Stimulated activated CD8-positive, alpha-beta memory T cell treated with anti-CD3 and anti-CD28 coated beads, Interleukin-7, amount 100 ng/mL, for 48 hours (primary cell): ENCODE data around the gene DSCAM.

Source experiments
- DNase-seq, 2 donors: peaks; one replicate each; pipeline ENCODE4 v3.0.0-alpha.2; 2020; ENCODE audit warnings: low read depth in 1 of 2; ENCODE audit errors: extremely low read depth in 1 of 2

DSCAM gene

DNA sequence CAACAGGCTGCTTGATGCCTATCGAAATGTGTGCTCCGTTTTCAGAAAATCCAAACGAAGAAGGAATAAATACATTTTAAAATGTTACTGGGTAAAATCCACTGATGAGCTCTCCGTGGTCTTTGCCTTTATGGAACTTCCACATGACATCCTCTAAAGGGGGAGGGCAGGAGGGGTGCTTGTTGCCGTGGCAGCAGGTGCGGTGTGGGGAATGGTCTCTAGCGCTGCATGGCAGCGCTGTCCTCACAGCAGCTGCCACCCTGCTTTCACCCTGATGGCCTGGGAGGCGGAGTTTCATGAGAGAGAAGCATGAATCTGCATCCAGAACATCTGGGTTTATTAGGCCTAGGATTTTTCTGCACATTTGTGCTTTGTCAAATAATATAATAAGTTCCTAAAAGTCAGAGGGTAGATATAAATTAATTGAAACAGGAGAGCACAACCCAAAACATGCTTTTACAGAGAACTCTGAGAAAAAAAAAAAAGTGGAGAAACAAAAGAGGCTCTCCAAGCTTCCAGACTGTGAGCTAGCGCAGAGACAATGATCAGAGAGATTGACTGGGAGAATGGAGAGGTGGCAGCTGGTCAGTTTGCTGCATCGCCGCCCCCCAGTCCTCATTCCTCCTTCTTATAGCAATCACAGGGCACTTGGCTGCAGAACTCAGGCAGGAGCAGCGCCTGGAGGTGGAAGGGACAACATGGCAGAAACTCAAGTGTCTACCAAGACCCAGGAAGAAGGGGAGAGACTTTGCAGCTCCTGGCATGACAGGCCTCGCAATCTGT, 228.6 kb downstream of the DSCAM start:
- no peak for DNase-seq

DNA sequence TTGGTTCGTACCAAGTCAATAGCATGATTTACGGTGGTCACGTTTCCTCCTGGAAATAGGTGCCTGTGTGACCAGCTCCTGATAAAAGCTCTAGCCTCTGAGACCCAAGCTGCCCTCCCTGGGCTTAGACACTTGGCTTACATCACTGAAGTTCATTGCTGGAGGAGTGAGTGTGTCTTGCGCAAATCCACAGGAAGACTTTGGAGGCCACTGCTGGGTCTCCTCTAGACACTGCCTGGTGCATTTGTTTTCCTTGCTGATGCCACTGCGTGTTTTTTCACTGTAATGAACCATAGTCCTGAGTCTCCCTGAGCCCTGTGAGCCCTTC, 230.6 kb downstream of the DSCAM start:
- DNase-seq = no peak

DNA sequence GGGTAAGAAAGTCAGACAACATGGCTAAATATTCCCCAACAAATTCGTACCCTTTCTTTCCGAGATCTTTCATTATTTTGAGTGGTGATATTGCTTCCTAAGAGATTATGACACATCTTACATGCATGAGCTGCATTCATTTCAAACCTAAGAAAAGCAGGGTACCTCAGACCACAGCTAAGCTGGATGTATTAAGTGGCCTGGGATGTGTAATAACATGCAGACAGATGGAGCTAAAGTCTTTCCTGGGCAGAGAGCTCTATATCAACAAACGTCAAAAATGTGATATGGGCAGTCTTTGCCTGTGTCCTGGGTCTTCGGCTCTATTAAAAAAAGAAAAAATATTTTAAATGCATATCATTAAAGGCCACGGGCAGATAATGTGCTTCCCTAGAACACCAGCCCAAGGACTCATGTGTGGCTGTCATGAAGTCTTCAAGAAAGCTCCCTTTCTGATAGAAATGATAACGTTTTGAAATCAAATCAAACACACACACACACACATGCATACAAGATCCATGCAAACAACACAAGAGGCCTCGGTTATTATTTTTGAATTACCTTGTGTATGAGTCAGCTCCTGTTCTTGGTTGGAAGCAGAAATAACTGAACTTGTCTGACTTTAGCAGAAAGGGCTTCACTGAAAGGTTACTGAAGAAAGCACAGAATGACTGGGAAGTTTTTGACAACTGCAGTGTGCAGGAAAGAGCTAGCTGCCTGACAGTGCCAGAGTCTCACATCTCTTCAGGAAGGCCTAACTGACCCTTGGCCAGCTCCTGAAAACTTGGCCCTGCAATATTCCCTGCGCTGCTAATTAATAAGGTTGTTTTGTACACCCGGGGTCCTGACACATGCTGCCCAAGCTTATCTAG, 231.2 kb downstream of the DSCAM start:
- DNase-seq = no peak

DNA sequence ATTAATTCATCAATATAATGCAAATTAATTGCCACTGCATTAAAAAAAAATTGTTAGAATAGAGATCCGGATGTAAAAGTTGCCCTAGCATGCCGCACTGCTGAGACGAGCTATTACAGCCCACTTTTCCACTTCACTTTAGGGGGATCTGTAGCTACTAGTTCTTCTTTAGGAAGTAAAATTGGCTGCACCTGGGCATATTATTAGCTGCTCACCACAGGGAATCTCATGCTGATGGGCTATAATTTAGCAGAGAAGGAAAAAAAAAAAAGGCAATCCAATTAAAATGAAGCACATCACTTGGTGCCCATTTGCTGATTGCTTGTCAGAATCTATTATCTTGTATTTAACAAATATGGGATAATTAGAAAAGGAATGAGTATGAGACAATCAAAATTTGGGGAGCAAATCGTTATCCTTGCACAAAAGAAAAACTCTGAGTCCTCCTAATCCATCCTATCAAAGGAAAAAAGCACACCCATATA, 233.4 kb downstream of the DSCAM start:
- DNase-seq = no peak

DNA sequence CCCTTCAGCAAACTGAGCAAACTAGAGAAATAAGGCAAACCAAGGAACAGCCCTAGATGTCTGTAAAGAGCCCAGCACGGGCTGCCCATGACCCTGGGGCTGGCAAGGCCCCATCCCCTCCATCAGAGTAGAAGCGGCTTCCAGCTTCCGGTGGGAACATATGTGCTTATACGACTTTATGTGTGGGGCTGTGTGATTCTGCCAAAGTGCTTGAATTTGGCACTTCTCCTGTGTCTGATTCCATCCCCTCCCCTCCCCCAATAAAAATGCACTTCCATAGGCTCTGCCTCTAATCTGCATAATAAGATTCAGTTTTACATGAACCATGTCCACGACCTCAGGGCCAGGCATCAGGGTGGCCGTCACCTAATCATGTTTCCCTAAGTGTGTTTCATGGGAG, 236.6 kb downstream of the DSCAM start:
- DNase-seq = no peak

DNA sequence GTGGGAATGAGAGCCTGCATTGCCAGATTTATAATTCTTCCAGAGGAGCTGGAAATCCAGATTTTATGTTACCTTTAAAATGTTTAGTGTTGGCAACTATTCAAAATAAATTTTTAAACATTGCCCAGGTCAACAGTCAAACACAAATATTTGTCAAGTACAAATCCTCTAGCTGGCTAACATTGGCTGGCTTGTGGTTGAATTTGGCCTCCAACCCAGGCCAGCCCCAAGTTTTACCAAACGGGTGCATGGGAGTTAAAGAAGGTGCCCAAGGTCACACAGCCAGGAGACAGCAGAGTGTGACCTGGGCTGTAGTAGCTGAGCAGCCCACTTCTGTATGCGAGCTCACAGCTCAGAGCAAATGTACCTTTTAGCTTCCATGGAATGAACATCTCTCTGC, 240.6 kb downstream of the DSCAM start:
- DNase-seq = no peak

DNA sequence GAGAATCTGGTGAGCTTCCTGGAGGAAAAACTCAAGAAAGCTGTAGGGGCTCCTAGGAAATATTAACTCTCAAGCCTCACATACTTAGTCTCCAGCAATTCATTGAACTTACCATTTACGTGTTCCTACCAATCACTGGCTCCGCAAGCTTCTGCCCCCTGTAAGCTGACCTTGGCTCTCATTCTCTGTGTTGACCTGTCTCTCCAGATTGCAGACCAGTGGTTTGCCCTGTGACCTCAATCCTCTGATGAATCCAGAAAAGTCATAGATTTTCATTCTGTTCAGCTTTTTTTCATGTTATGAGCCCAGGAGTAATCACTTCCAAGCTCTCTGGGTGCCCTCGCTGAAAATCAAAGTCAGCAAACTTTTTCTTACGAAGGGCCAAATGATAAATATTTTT, 241.9 kb downstream of the DSCAM start:
- no peak for DNase-seq

DNA sequence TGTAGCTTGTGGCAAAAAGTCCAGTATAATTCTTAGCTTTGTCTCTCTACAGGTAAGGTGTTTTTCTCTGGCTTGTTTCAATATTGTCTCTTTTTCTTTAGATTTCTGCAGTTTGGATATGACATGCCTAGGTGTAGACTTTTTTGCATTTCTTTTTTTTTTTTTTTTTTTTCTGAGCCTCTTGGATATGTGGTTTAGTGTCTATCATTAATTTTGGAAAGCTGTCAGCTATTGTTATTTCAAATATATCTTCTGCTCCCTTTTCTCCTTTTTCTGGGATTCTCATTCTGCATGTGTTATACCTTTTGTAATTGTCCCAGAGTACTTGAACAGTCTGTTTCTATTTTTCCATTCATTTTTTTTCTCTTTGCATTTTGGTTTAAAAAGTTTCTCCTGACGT, 243.2 kb downstream of the DSCAM start:
- DNase-seq = no peak

DNA sequence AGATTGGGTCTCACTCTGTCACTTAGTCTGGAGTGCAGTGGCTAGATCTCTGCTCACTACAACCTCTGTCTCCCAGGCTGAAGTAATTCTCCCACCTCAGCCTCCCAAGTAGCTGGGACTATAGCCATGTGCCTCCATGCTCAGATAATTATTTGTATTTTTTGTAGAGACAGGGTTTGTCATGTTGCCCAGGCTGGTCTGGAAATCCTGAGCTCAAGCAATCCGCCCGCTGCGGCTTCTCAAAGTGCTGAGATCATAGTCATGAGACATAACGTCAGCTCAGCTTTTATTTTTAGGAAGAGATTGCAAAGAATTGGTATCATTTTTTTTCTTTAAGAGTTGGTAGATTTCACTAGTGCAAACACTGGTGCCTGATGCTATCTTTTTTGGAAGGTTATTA, 244.9 kb downstream of the DSCAM start:
- no peak for DNase-seq

DNA sequence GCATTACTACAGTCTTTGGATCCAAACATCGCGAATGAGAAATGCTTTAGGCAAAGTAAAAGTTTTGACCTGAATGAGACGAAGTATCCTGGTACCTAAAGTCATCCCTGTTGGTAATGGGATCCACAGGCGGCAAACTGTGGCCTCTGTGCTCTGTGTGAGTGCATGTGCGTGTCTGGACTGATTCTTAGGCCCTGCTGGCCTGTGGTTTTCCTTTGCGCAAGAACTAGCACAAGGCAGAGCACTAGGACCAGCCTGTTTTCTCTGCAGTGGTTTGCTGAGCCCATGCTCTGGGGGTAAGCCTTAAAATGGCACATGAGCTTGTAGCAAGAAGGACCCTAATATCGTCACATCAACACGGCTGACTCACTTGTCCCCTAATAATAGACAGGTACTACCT, 251.2 kb downstream of the DSCAM start:
- no peak for DNase-seq

DNA sequence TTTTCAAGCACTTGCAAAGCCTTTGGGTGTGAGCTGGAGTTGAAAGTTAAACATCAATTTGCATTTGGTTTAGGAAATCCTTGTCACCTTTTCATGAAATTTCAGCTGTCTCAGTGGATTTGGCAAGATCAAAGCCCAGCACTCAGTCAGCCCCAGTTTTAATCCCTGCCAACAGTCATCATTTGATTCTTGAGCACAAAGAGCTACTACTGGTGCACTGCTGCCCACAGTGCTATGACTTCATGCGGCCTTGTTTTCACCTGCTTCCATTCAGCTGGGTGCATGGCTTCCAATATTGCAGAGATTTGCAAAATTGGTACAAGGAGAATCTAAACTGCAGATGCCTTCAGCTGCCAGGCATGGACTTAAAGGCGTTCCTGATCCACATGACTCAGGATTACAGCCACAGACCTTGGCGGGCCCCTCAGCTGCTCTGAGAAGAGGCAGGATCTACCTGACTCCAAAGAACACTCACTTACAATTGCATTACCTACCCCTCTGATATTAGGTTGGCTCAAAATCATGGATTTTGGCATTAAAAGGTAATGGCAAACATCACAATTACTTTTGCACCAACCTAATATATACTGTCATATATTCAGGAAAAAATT, 259.1 kb downstream of the DSCAM start:
- DNase-seq = no peak

DNA sequence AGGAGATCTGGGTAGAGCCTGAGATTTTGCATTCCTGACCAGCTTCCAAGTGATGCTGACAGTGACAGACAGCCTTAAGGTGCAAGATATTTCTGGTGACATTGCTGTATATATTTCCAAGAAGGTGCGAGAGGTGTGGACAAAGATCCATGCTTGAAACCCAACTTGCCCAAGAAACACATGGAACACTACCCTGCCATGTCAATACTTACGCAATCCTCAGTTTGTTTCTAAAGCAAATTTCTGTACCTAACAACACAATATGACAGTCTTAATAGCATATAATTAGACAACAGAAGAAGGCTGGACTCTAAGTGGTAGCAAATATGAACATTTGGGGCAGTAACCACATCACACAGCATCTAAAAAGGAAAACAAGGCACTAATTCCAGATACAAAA, 260.4 kb downstream of the DSCAM start:
- DNase-seq = no peak

DNA sequence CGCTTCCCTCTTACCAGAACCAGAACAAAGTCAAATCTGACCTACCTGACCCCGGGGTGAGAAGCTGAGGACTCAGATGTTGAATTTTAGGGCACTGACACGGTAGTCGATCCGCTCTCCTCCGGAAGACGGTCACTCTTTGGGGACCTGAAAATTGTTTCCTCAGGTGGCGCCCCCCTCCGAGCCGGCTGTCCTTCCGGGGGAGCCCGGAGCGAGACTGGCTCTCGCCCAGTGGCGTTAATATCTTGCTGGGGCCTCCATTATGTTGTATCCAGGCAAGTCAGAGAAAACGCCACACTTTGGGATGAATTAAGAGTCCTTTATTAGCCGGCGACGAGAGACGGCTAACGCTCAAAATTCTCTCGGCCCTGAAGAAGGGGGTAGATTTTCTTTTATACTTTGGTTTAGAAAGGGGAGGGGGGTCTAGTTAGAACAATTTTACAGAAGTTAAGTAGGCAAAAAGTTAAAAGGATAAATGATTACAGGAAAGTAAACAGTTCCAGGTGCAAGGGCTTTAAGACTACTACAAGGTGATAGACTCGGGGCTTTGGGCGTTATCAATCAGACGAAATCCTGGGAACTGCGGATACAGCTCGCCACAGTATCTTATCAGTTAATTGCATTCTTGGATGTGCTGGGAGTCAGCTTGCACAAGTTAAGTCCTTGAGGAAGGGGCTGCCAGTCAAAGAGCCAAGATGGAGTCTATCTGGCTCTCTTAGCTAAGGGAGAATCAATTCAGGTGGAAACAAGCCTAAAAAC, 269.5 kb downstream of the DSCAM start:
- DNase-seq = no peak

DNA sequence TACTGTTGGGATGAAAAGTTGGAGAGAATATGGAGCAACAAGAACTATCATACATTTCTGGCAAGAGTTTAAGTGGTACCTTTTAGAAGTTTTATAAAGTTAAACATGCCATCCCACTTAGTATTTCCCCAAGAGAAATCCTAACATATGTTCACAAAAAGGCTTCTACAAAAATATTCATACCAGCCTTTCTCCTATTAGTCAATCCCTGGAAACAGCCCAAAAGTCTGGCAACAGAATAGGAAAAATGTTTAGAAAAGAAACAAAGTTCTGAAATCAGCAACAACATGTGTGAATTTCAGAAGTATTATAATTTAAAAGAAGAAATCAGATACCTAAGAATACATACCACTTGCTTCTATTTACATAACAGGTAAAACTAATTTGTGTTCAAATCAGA, 271.0 kb downstream of the DSCAM start:
- DNase-seq = no peak

DNA sequence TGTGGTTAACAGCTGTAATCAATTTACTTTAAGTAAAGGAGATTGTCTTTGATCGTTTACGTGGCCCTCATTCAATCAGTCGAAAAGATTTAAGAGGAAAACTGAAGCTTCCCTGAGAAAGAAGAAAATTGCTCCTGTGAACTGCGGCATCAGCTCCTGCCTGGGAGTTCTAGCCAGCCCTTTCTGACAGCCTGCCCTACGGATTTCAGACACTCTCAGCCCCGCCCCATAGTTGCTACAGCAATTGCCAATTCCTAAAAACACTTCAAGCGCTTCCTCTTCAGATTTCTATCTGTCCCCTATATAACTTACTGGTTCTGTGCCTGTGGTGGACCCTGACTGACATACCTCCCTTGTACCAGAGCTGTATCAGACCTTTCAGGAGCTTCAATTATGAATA, 277.6 kb downstream of the DSCAM start:
- DNase-seq = no peak

DNA sequence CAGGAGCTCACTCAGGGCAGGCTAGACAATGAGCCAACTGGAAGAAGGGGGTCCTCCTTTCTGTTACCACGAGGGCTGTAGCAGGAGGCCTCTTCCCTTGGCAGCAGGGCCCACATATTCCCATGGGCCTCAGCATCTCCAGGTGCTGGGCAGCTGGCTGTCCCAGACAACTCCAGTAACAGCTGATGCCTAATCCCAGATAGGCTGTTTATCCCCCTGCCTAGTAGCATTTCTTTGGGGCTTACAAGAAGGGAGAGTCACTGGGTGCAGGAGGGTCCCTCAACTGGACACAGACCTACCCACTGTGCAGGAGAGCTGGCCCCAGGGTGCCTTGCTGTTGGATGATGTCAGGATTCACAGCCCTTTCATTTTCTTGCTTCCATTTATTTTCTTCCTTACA, 278.2 kb downstream of the DSCAM start:
- DNase-seq = no peak

DNA sequence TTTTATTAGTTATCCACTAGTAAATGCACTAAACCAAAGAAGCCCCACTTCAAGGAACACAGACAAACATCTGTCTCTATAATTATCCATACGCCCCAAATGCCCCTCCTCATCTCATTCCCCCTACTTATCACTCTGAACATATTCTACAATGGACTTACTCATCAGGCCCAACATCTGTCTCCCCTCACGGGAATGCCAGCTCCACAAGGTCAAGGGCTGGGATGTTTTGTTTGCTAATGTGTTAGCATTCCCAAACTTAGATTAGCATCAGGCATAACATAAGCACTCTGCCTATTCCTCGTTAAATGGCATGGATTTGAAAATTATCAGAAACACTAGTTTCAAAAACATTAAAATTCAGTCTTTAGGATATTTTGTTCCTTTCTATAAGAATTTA, 279.5 kb downstream of the DSCAM start:
- no peak for DNase-seq

DNA sequence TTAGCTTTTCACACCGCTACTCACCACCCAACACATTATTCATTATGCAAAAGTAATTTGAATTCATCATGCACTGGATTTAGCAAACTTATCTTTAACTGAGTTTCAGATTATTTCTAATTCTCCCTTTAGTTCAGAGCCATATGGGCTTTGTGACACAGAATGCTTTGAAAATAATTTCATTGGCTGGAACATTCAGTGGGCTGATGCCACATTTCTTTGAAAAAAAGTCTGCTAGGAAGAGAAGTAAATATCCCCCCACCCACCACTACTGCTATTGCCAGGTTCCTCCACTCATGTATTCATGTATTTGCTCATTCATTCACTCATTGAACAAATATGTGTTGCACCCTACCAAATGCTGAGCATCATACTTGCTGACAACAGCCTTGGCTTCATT, 280.5 kb downstream of the DSCAM start:
- no peak for DNase-seq

DNA sequence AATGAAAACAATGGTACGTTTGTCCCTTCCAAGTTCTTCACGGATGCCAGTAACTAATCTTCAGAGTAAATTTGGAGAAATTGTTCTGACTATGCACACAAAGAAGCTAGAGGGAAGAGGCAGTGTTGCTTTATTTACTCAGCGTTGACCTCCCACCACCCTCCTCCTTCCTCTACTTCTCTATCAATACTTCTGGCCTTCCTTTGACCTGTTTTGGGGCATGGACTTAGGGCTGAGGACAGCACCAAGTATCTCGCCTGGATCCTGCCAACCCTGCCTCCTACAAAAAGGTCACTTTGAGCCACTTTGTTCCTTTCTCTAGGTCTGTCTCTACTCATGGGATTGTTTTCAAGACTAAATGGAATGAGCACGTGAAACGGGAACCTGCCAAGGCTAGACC, 282.6 kb downstream of the DSCAM start:
- no peak for DNase-seq

DNA sequence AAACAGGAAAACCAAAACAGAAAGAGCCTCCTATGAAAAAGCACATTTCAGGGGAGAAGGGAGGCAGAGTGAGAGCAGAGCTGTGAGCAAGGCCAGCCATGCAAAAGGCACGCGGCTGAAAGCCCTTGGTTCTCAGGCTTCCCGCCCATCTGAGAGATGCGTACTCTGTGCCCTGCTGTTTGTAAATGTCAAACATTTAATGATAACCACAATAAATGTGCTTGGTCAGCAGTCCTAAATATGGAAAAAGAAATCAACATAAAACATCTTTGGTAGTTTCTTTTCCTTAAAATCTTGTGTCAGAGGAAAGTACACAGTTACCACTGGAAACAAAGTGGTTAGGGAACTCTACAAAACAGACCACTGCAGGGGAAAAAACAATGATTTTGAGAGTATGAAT, 283.1 kb downstream of the DSCAM start:
- DNase-seq = no peak
